ENCODE results near the gene MTUS2. TPM values are rescaled to one million over a fixed set of nuclear protein-coding genes. Genes with fewer than 3 reads are reported as not detected.

The MTUS2 gene
- total and polyA plus RNA-seq, 2 of the 8 experiments (the other 6 are each of a cell fraction or from before 2014, with no cell fraction given) = 0.18 to 0.80 TPM

DNA sequence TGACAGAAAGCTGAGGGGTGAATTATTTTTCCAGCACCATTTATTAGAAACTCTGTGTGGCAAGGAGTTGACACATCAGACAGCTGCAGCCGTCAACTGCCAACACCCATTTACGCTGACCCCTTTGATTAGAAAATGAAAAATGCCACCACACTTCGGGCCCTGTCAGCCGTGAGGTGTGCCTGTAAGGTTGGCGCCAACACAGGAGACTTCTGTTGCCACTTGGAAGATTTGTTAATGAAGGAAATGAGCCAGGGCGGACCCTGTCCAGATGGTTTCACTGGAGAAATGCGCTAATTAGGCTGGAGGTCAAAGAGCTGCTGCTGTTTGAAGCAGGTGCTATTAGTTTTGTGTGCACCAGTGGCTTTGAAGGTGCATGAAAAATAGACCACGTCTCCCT lies 297.5 kb downstream of the MTUS2 start (continued):
- no peak for TF ChIP-seq CHD7 (IDR thresholded peaks at IDR 0.05; ENCODE audit: insufficient replicate concordance, low read length)
- no peak for TF ChIP-seq SIRT6 (IDR thresholded peaks at IDR 0.05; ENCODE audit: low read length)
- TF ChIP-seq RAD21 (IDR thresholded peaks at IDR 0.05 in 1 of 2, conservative IDR thresholded peaks at IDR 0.05 in 1 of 2; ENCODE audit: low read depth in 2 of 2, low read length in 2 of 2) = no peak
- no peak for TF ChIP-seq GABPA (IDR thresholded peaks at IDR 0.05; ENCODE audit: borderline replicate concordance, insufficient read depth, low read length)
- no peak for TF ChIP-seq BRCA1 (IDR thresholded peaks at IDR 0.05; ENCODE audit: low read depth, low read length)
- no peak for TF ChIP-seq PHF8 (conservative IDR thresholded peaks at IDR 0.05; ENCODE audit: low read depth, low read length)
